Measurements from ENCODE around the gene LIMS1.

DNA sequence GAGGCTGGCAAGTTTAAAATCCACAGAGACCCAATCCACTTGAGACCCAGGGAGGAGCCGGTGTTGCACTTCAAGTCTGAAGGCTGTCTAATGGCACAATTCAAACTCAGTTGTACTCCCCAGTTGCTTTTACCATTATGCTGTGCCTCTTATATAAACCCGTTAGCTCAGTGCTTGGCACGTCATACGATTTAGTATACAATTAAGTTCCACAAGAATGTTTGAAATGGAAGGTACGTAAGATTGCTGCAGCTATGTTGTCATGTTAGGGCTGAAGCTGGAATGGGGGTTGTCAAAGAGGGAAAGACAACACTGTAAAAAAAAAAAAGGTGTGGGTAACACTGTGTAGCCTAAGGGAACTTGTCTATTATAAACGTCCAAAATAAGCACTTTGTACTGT is 30.2 kb downstream of the LIMS1 start:
- TF ChIP-seq CTCF (IDR thresholded peaks at IDR 0.05 in 8 of 11, conservative IDR thresholded peaks at IDR 0.05 in 3 of 11) (no peak), POLR2A (IDR thresholded peaks at IDR 0.05) (no peak)
